GM23338 (cell line): ENCODE data around the gene CNRIP1. TPM values are rescaled to one million over a fixed set of nuclear protein-coding genes. Genes with fewer than 3 reads are reported as not detected.

Experiments
- ATAC-seq: fragments of 200-7000 bp; cut with Tn5 transposase; 3 replicates; pipeline ENCODE4 v1.9.1; 2020
- DNase-seq: peaks from one replicate; pipeline ENCODE4 v3.0.0-alpha.2; 2015; ENCODE audit warnings: low spot score
- H2AFZ ChIP-seq: fragments of 200-600 bp; sonication (generic); 2 replicates; pipeline ENCODE4 v1.8.0; 2016; ENCODE audit warnings: antibody characterized with exemption, mild to moderate bottlenecking, moderate library complexity
- H3F3A ChIP-seq: fragments of 200-600 bp; sonication (generic); replicated peaks from 2 replicates; pipeline ENCODE4 v1.8.0; 2017; ENCODE audit warnings: antibody characterized with exemption, mixed run types, low read depth
- H3K27ac ChIP-seq: fragments of 200-600 bp; sonication (generic); 2 replicates; pipeline ENCODE4 v1.6.1; 2016; ENCODE audit warnings: low read depth
- H3K27me3 ChIP-seq: fragments of 200-600 bp; sonication (generic); 2 replicates; pipeline ENCODE4 v1.8.0; 2016; ENCODE audit warnings: mild to moderate bottlenecking, mixed run types, moderate library complexity; ENCODE audit not compliant: insufficient read depth
- H3K36me3 ChIP-seq: fragments of 200-600 bp; sonication (generic); 2 replicates; pipeline ENCODE4 v1.8.0; 2016; ENCODE audit warnings: mild to moderate bottlenecking; ENCODE audit not compliant: insufficient read depth
- H3K4me1 ChIP-seq: fragments of 200-600 bp; sonication (generic); 2 replicates; pipeline ENCODE4 v1.8.0; 2016; ENCODE audit warnings: mild to moderate bottlenecking, moderate library complexity; ENCODE audit not compliant: insufficient read depth
- H3K4me2 ChIP-seq: fragments of 200-600 bp; sonication (generic); 2 replicates; pipeline ENCODE4 v1.7.1; 2017; ENCODE audit warnings: mixed run types
- H3K4me3 ChIP-seq: fragments of 200-600 bp; sonication (generic); 2 replicates; pipeline ENCODE4 v1.6.1; 2016; ENCODE audit warnings: mixed run types
- H3K79me2 ChIP-seq: fragments of 200-600 bp; sonication (generic); replicated peaks from 2 replicates; pipeline ENCODE4 v1.8.0; 2017; ENCODE audit warnings: mild to moderate bottlenecking; ENCODE audit not compliant: insufficient read depth
- H3K9me2 ChIP-seq: fragments of 200-600 bp; sonication (generic); 2 replicates; pipeline ENCODE4 v1.8.0; 2017; ENCODE audit not compliant: insufficient read depth
- H4K20me1 ChIP-seq: fragments of 200-600 bp; sonication (generic); replicated peaks from 2 replicates; pipeline ENCODE4 v1.8.0; 2017; ENCODE audit warnings: mild to moderate bottlenecking; ENCODE audit not compliant: insufficient read depth
- H3K27ac Mint-ChIP-seq: 2 replicates; pipeline ENCODE4 v1.8.0; 2020; ENCODE audit warnings: inconsistent platforms, mild to moderate bottlenecking, moderate library complexity, mixed read lengths
- H3K27me3 Mint-ChIP-seq: 3 replicates; pipeline ENCODE4 v1.8.0; 2022; ENCODE audit warnings: low read depth, mild to moderate bottlenecking, moderate library complexity, mixed read lengths, inconsistent platforms; ENCODE audit not compliant: insufficient read depth, poor library complexity
- H3K36me3 Mint-ChIP-seq: 3 replicates; pipeline ENCODE4 v1.8.0; 2021; ENCODE audit warnings: low read depth, mild to moderate bottlenecking, inconsistent platforms, moderate library complexity, mixed read lengths
- H3K4me1 Mint-ChIP-seq: 3 replicates; pipeline ENCODE4 v1.8.0; 2020; ENCODE audit warnings: mild to moderate bottlenecking, inconsistent platforms, mixed read lengths
- H3K4me3 Mint-ChIP-seq: 3 replicates; pipeline ENCODE4 v1.8.0; 2021; ENCODE audit warnings: moderate library complexity, mild to moderate bottlenecking, inconsistent platforms, mixed read lengths
- H3K9me3 Mint-ChIP-seq: 3 replicates; pipeline ENCODE4 v1.8.0; 2020; ENCODE audit warnings: moderate library complexity, mild to moderate bottlenecking, inconsistent platforms, mixed read lengths
- CREB1 ChIP-seq: fragments of 250-450 bp; sonication (Bioruptor Pico); IDR thresholded peaks from 2 replicates; pipeline ENCODE4 v1.5.0; 2020; ENCODE audit warnings: low read depth, mild to moderate bottlenecking, moderate library complexity
- EZH2 ChIP-seq: fragments of 200-600 bp; sonication (generic); IDR thresholded peaks from one replicate; pipeline ENCODE4 v1.8.0; 2017; ENCODE audit warnings: antibody characterized with exemption, mild to moderate bottlenecking, low read depth; ENCODE audit not compliant: unreplicated experiment
- EZH2phosphoT487 ChIP-seq: fragments of 200-600 bp; sonication (generic); IDR thresholded peaks from one replicate; pipeline ENCODE4 v1.8.1; 2018; ENCODE audit warnings: antibody characterized with exemption; ENCODE audit not compliant: unreplicated experiment
- JUNB ChIP-seq: IDR thresholded peaks from one replicate; pipeline ENCODE4 v1.6.1; 2016; ENCODE audit warnings: antibody characterized with exemption; ENCODE audit not compliant: unreplicated experiment
- NANOG ChIP-seq: IDR thresholded peaks from 2 replicates; pipeline ENCODE4 v1.6.1; 2016; ENCODE audit warnings: antibody characterized with exemption, borderline replicate concordance
- POLR2AphosphoS5 ChIP-seq: IDR thresholded peaks from 2 replicates; pipeline ENCODE4 v1.6.1; 2016; ENCODE audit warnings: antibody characterized with exemption, low read depth
- STAT1 ChIP-seq: IDR thresholded peaks from one replicate; pipeline ENCODE4 v1.6.1; 2016; ENCODE audit warnings: antibody characterized with exemption; ENCODE audit not compliant: unreplicated experiment
- ZNF114 ChIP-seq: fragments of 250-450 bp; sonication (Bioruptor Pico); IDR thresholded peaks from 2 replicates; pipeline ENCODE4 v1.5.0; 2020; ENCODE audit warnings: mild to moderate bottlenecking, moderate library complexity
- ZNF331 ChIP-seq: fragments of 250-450 bp; sonication (Bioruptor Pico); IDR thresholded peaks from 2 replicates; pipeline ENCODE4 v1.5.0; 2020; ENCODE audit warnings: low read depth, mild to moderate bottlenecking, moderate library complexity
- polyA plus RNA-seq: library from polyadenylated mRNA; unstranded; fragments of >200 nt; fragmentation: Nextera tagmentation; extraction: Ambion mirVana; gene quantifications from 2 replicates; pipeline ENCODE4 v1.2.1, GENCODE V29; 2016
- total RNA-seq: library from RNA; depleted of rRNA; stranded (reverse); fragments of >200 nt; shearing (Covaris generic); gene quantifications from 2 replicates; pipeline ENCODE4 v1.2.3, GENCODE V29; 2014
- TF ChIP-seq, protein P1 (sequence below): fragments of 250-450 bp; sonication (Bioruptor Pico); IDR thresholded peaks from 2 replicates; pipeline ENCODE4 v1.5.0; 2020; ENCODE audit warnings: mild to moderate bottlenecking, moderate library complexity
- TF ChIP-seq, protein P2 (sequence below): IDR thresholded peaks from one replicate; pipeline ENCODE4 v1.6.1; 2018; ENCODE audit warnings: antibody characterized with exemption; ENCODE audit not compliant: unreplicated experiment
- TF ChIP-seq, protein P3 (sequence below), 2 experiments: fragments of 200-600 bp in 1 of 2; sonication (generic) in 1 of 2; conservative IDR thresholded peaks; 2 replicates each; pipeline versions ENCODE4 v1.5.1 to v1.6.1; 2016 to 2017; ENCODE audit warnings: antibody characterized with exemption in 2 of 2, low read depth in 2 of 2, mild to moderate bottlenecking in 2 of 2, moderate library complexity in 1 of 2

Gene CNRIP1
- total and polyA plus RNA-seq, 2 experiments from 2014 or later, result 5.9 to 6.9 TPM

DNA sequence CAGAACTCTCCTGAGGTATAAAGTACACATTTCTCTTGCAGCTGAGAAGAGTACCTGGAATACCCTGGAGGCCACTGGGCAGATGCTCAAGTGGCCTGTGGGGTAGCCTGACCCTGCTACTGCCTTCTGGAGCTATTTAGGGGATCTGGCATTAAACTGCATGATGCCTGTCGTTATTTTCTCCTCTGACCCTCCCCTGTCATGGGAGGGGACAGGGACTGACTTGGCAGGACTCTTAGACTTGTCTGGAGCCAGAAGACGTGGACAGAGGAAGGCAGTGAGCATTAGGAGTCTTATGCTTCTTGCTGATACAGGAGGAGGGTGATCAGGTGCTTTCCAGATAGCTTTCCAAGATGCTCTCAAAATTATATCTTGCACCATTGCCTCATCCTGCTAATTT, 24.8 kb downstream of the CNRIP1 start:
- no peaks in the 10 kb centered on the region for H3K36me3 Mint-ChIP-seq
- Histone ChIP-seq H3K27me3 (no peaks in the 10 kb centered on the region), H3K4me2 (no peak overlapping the region), H3K79me2 (no peaks in the 10 kb centered on the region), H4K20me1 (no peaks in the 10 kb centered on the region), H3K9me2 (no peaks in the 10 kb centered on the region), H2AFZ (no peak overlapping the region), H3K36me3 (no peaks in the 10 kb centered on the region), H3F3A (no peaks in the 10 kb centered on the region), H3K4me1 (no peaks in the 10 kb centered on the region), H3K27ac (no peak overlapping the region), H3K4me3 (no peak overlapping the region)
- H3K27ac Mint-ChIP-seq, result no peak overlapping the region
- no peak for DNase-seq
- TF ChIP-seq, protein P1, sequence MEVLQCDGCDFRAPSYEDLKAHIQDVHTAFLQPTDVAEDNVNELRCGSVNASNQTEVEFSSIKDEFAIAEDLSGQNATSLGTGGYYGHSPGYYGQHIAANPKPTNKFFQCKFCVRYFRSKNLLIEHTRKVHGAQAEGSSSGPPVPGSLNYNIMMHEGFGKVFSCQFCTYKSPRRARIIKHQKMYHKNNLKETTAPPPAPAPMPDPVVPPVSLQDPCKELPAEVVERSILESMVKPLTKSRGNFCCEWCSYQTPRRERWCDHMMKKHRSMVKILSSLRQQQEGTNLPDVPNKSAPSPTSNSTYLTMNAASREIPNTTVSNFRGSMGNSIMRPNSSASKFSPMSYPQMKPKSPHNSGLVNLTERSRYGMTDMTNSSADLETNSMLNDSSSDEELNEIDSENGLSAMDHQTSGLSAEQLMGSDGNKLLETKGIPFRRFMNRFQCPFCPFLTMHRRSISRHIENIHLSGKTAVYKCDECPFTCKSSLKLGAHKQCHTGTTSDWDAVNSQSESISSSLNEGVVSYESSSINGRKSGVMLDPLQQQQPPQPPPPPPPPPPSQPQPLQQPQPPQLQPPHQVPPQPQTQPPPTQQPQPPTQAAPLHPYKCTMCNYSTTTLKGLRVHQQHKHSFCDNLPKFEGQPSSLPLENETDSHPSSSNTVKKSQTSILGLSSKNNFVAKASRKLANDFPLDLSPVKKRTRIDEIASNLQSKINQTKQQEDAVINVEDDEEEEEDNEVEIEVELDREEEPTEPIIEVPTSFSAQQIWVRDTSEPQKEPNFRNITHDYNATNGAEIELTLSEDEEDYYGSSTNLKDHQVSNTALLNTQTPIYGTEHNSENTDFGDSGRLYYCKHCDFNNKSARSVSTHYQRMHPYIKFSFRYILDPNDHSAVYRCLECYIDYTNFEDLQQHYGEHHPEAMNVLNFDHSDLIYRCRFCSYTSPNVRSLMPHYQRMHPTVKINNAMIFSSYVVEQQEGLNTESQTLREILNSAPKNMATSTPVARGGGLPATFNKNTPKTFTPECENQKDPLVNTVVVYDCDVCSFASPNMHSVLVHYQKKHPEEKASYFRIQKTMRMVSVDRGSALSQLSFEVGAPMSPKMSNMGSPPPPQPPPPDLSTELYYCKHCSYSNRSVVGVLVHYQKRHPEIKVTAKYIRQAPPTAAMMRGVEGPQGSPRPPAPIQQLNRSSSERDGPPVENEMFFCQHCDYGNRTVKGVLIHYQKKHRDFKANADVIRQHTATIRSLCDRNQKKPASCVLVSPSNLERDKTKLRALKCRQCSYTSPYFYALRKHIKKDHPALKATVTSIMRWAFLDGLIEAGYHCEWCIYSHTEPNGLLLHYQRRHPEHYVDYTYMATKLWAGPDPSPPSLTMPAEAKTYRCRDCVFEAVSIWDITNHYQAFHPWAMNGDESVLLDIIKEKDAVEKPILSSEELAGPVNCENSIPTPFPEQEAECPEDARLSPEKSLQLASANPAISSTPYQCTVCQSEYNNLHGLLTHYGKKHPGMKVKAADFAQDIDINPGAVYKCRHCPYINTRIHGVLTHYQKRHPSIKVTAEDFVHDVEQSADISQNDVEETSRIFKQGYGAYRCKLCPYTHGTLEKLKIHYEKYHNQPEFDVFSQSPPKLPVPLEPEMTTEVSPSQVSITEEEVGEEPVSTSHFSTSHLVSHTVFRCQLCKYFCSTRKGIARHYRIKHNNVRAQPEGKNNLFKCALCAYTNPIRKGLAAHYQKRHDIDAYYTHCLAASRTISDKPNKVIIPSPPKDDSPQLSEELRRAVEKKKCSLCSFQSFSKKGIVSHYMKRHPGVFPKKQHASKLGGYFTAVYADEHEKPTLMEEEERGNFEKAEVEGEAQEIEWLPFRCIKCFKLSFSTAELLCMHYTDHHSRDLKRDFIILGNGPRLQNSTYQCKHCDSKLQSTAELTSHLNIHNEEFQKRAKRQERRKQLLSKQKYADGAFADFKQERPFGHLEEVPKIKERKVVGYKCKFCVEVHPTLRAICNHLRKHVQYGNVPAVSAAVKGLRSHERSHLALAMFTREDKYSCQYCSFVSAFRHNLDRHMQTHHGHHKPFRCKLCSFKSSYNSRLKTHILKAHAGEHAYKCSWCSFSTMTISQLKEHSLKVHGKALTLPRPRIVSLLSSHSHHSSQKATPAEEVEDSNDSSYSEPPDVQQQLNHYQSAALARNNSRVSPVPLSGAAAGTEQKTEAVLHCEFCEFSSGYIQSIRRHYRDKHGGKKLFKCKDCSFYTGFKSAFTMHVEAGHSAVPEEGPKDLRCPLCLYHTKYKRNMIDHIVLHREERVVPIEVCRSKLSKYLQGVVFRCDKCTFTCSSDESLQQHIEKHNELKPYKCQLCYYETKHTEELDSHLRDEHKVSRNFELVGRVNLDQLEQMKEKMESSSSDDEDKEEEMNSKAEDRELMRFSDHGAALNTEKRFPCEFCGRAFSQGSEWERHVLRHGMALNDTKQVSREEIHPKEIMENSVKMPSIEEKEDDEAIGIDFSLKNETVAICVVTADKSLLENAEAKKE (CRISPR knock-in tag), result no peak
- TF ChIP-seq POLR2AphosphoS5, result no peak
- TF ChIP-seq, protein P2, sequence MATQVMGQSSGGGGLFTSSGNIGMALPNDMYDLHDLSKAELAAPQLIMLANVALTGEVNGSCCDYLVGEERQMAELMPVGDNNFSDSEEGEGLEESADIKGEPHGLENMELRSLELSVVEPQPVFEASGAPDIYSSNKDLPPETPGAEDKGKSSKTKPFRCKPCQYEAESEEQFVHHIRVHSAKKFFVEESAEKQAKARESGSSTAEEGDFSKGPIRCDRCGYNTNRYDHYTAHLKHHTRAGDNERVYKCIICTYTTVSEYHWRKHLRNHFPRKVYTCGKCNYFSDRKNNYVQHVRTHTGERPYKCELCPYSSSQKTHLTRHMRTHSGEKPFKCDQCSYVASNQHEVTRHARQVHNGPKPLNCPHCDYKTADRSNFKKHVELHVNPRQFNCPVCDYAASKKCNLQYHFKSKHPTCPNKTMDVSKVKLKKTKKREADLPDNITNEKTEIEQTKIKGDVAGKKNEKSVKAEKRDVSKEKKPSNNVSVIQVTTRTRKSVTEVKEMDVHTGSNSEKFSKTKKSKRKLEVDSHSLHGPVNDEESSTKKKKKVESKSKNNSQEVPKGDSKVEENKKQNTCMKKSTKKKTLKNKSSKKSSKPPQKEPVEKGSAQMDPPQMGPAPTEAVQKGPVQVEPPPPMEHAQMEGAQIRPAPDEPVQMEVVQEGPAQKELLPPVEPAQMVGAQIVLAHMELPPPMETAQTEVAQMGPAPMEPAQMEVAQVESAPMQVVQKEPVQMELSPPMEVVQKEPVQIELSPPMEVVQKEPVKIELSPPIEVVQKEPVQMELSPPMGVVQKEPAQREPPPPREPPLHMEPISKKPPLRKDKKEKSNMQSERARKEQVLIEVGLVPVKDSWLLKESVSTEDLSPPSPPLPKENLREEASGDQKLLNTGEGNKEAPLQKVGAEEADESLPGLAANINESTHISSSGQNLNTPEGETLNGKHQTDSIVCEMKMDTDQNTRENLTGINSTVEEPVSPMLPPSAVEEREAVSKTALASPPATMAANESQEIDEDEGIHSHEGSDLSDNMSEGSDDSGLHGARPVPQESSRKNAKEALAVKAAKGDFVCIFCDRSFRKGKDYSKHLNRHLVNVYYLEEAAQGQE, result no peak
- TF ChIP-seq, protein P3, sequence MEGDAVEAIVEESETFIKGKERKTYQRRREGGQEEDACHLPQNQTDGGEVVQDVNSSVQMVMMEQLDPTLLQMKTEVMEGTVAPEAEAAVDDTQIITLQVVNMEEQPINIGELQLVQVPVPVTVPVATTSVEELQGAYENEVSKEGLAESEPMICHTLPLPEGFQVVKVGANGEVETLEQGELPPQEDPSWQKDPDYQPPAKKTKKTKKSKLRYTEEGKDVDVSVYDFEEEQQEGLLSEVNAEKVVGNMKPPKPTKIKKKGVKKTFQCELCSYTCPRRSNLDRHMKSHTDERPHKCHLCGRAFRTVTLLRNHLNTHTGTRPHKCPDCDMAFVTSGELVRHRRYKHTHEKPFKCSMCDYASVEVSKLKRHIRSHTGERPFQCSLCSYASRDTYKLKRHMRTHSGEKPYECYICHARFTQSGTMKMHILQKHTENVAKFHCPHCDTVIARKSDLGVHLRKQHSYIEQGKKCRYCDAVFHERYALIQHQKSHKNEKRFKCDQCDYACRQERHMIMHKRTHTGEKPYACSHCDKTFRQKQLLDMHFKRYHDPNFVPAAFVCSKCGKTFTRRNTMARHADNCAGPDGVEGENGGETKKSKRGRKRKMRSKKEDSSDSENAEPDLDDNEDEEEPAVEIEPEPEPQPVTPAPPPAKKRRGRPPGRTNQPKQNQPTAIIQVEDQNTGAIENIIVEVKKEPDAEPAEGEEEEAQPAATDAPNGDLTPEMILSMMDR (conservative IDR thresholded peaks at IDR 0.05; ENCODE audit: low read depth in 2 of 2), result no peak
- TF ChIP-seq STAT1, result no peak
- TF ChIP-seq NANOG, result no peak
- no peak for TF ChIP-seq EZH2
- no peak for TF ChIP-seq EZH2phosphoT487
- TF ChIP-seq JUNB, result no peak
- no peak for TF ChIP-seq CREB1 (CRISPR knock-in tag)
- TF ChIP-seq ZNF331 (CRISPR knock-in tag), result no peak
- no peak for TF ChIP-seq ZNF114 (CRISPR knock-in tag)
- H3K4me1 Mint-ChIP-seq, result no peaks in the 10 kb centered on the region
- no peak for ATAC-seq
- H3K9me3 Mint-ChIP-seq, result no peaks in the 10 kb centered on the region
- H3K4me3 Mint-ChIP-seq, result no peak overlapping the region
- H3K27me3 Mint-ChIP-seq, result no peaks in the 10 kb centered on the region
